HG02588 (cell line): ENCODE data around the gene FBXO42.

Experiments used
- ATAC-seq: cut with Tn5 transposase; IDR thresholded peaks from one replicate; pipeline ENCODE4 v1.9.1; 2021; ENCODE audit warnings: mild to moderate bottlenecking, moderate library complexity; ENCODE audit not compliant: unreplicated experiment

FBXO42 gene

GRCh38 chr1:16244650-16245285 is 107.5 kb downstream of the FBXO42 start:
- no peak for ATAC-seq

- ATAC-seq = no peak
These were observed 108.2 kb downstream of the FBXO42 start for GRCh38 chr1:16243936-16244649.

- no peak for ATAC-seq
These were observed 109.1 kb downstream of the FBXO42 start for GRCh38 chr1:16243215-16243610.

GRCh38 chr1:16242556-16243214 is 109.6 kb downstream of the FBXO42 start:
- ATAC-seq = no peak

- no peak for ATAC-seq
These were observed 111.0 kb downstream of the FBXO42 start for GRCh38 chr1:16241221-16241708.

GRCh38 chr1:16239972-16240491 is 112.2 kb downstream of the FBXO42 start:
- ATAC-seq = no peak

GRCh38 chr1:16237343-16237830 is 114.9 kb downstream of the FBXO42 start:
- no peak for ATAC-seq

- ATAC-seq = peak; percentile 83
These were observed 115.6 kb downstream of the FBXO42 start, which contains the start of gene CPLANE2 for GRCh38 chr1:16236511-16237342. TSS of gene CPLANE2 (minus strand) at chr1:16237183. CDS start at chr1:16236742, 441 bp downstream.

- peak; percentile 45 for ATAC-seq
These were observed 116.3 kb downstream of the FBXO42 start for GRCh38 chr1:16235944-16236510.

- no peak for ATAC-seq
These were observed 116.9 kb downstream of the FBXO42 start for GRCh38 chr1:16235347-16235746.

- ATAC-seq = no peak
These were observed 118.8 kb downstream of the FBXO42 start for GRCh38 chr1:16233431-16233830.

- no peak for ATAC-seq
These were observed 120.0 kb downstream of the FBXO42 start for GRCh38 chr1:16232316-16232710.

- ATAC-seq = no peak
These were observed 120.7 kb downstream of the FBXO42 start for GRCh38 chr1:16231331-16232315.

GRCh38 chr1:16230744-16231143 is 121.5 kb downstream of the FBXO42 start:
- ATAC-seq = no peak

GRCh38 chr1:16229976-16230740 is 122.1 kb downstream of the FBXO42 start:
- ATAC-seq = no peak

- ATAC-seq = no peak
These were observed 125.6 kb downstream of the FBXO42 start for GRCh38 chr1:16226490-16227179.

GRCh38 chr1:16226129-16226489 is 126.2 kb downstream of the FBXO42 start:
- ATAC-seq = no peak

GRCh38 chr1:16224472-16224871 is 127.8 kb downstream of the FBXO42 start:
- ATAC-seq = no peak
